Stimulated activated CD4-positive, alpha-beta T cell treated with anti-CD3 and anti-CD28 coated beads, Interleukin-1b, Interleukin-23, amount 100 ng/mL, for 24 hours (primary cell): ENCODE data around the gene PXDC1.
"Not testable (repeated sequence)": the region's sequence is repeated elsewhere in the genome, so short reads cannot be mapped to it uniquely, and the experiment has no call there.

Experiments used
- DNase-seq, 4 experiments: peaks; one replicate each; pipeline ENCODE4 v3.0.0-alpha.2; 2020; ENCODE audit warnings: low read depth in 4 of 4, low spot score in 1 of 4

The PXDC1 gene

DNA sequence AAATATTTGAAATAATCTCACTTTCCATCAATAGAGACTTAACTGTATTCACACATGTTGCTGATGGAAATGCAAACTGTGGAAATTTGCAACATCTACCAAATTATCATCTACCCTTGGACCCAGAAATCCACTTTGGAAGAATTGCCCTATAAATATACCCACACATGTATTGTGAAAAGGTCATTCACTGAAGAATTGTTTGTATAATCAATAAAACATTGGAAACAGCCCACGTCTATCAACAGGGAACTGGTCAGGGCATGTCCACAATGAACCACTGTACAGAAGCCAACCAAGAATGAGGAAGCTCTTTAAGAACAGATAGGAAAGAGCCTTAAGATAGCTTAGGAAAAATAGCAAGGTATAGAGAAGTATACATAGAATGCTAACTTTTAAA lies 36.2 kb downstream of the PXDC1 start:
- no peak for DNase-seq

DNA sequence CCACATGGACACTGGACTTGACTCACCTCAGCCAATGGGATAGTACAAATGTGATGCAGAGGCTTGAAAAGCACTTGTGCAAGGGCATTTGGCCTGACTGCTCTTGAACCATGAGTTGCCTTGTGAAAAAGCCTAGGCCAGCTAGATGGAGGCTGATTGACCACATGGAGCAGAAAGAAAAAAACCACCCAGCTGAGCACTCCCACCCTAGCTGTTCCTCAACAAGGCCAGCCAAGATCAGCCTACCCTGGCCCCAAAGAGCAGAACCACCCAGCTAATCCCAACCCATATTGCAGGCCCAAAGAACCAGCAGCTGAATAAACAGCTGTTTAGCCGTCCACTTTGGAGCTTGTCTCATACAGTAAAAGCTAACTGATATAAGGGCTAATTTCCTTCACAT lies 36.7 kb downstream of the PXDC1 start:
- no peak for DNase-seq

DNA sequence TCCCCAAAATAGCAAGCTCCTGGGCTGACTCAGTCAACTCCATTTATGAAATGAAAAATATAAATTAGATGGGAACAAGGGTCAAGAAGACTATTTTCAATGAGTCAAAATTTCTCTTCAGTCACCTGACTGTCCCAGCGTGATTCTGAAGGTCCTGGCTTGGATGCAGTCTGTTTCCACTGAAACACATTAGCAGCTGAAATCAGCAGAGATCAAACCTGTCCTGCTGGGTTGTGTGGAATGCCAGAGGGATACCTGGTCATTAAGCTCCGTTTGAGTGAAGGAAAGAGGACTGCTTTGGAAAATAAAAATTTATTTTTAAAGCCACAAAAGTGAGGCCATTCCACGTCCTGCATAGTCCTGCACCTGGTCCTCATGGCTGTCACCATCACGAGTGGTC lies 37.4 kb downstream of the PXDC1 start:
- no peak for DNase-seq

DNA sequence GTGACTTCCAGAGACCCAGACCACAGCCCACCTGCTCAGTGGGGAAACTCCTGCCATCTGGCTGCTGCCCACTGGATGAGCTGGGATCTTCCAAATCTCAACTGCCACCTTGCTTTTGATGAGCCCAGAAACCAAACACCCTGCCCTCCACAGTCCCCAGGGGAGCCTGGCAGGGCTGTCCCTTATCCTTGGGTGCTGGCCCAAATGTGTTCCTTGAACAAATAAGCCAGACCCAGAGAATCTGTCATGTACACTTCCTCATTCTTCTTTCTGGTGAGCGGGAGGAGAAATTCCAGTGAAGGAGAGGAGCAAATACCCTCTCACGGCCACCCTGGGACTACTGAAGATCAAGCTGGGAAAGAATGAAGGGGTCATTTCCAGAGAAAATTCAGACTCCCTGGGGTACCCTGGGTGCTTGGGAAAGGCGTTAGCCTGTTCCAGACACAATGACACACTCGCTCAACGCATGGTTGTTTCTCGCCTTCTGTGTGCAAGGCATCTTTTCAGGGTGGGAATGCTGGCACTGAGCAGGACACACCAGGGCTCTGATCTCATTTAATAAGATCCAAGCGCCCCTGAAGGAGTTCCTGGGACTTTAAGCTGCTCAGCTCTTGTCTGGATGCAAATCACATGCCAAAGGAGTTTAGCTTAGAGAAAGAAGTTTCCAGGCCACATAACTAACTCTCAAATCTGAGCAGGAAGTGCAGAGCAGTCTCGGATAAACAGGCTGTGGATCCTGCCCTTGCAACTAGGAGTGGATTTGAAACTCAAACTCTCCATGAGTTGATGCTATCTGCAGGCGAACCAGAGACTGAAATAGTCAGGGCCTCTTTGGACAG lies 38.5 kb downstream of the PXDC1 start:
- DNase-seq: no peak

DNA sequence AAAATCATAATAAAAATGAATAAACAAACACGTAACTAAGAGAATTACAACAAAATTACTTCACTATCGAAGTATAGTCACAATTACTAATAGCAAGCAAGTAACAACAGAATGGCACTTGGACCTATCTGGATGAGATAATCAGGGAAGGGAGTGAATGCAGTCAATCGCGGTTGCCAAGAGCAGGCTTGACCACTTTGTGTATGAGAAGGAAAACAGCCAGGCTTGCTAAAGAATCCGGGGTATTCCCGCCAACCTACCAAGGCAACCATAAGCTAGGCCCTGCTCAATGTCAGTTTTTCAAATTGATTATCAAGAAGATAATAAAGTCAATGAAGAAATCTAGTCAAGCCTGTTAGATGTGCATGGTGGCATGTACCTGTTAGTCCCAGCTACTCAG lies 39.7 kb downstream of the PXDC1 start:
- no peak for DNase-seq

DNA sequence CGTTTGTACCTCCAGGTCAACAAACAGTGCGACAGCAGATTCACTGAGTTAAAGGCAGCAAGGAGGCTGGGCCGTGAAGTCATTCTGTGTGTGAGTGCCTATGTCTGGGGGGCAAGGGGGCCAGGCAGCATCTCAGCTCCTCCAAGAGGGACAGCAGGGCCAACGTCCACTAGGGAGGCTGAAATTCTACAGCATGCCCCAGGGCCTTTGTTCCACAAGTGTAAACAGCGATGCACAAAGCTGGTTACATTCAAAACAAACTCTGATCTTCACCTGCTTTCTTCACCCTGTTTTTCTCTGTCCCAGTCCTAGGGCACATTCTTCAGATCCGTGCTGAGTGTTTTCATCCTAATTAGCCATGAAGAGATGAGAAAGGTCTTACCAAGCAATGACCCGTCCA lies 41.1 kb downstream of the PXDC1 start:
- no peak for DNase-seq

DNA sequence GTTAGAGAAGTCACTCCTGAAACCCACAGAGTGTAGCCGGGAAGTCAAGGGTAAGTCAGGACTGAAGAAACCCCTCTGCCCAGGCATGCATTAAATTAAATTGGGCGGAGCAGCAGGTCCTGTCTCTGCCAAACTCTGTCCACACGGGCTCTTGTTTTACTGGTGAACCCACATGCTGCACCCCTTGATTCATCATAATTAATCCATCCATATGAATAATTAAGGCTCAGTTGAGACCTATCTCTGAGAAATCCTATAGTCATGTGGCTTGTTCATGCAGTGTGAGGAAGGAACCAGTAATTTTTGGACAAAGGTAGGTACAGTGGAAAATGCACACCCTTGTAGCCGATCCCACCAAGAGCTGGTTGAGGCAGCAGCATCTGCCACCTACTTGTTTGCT lies 43.0 kb downstream of the PXDC1 start:
- DNase-seq: no peak

DNA sequence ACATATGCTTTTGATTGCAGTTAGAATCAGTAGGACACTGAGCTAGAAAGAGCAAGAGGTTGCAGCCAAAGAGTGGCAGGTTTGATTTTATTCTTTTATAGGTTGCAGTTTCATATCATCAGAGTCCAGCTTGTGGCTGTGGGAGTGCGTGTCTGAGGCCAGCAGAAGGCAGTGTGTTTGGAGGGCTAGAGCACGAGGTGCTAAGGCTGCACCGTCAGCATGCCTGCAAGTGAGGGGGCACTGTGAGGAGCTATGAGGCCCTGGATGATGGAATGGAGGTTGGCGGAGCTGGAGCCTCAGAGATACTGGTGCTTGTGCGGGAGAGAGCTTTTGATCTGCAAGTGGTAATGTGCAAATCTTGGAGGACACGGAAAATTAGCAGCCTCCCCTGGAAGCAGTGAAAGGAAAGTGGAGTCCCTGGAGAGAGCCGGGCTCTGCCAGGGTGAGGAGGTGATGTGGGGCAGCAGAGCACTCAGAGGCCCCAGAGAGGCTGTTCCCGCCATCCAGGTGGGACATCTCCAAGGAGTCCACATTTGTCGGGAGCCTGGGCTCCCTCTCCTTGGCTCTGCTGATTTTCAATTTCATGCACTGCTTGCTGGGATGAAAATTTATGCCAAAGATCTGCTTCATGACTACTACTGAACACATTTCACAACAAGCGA lies 43.6 kb downstream of the PXDC1 start:
- DNase-seq: no peak

DNA sequence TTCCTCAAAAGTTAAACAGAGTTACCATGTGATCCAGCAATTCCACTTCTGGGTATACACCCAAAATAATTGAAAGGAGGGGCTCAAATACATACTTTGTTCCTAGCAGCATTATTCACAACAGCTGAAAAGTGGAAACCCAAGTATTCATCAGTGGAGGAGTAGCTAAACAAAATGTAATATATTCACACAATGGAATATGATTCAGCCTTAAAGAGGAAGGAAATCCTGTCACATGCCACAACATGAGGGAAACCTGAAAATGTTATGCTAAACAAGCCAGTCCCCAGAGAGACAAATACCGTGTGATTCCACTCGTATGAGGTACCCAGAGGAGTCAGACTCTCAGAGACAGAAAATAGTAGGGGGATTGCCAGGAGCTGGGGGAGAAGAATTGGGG lies 44.5 kb downstream of the PXDC1 start:
- no peak for DNase-seq

DNA sequence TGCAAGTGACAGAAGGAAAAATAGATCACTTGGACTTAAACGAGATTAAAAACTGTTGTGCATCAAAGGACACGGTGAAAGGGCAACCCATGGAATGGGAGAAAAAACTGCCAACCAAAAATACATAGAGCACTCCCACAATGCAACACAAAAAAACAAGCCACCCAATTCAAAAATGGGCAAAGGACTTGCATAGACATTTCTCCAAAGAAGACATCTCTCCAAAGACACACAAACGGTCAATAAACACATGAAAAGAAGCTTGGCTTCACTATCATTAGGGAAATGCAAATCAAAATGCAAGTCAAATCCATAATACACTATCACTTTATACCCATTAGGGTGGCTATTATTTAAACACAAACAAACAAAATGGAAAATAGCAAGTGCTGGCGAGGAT lies 45.0 kb downstream of the PXDC1 start:
- no peak for DNase-seq

DNA sequence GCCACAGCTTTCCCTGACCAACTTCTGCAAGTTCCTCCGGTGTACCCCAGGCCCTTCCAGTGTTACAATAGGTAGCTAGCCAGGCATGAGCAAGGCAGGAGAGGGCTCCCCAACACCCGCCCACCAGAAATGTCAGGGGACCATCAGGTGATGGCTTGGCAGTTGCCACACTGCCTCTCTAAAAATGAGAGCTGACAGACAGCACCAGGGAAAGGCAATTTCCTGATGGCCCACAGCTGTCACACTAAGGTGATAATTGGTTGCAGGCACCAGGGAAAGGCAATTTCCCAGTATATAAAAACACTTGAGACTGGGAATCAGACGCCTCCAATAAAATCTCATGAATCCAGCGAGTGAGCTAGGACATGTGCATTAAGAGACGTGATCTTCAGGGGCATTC lies 49.9 kb downstream of the PXDC1 start:
- no peak for DNase-seq

DNA sequence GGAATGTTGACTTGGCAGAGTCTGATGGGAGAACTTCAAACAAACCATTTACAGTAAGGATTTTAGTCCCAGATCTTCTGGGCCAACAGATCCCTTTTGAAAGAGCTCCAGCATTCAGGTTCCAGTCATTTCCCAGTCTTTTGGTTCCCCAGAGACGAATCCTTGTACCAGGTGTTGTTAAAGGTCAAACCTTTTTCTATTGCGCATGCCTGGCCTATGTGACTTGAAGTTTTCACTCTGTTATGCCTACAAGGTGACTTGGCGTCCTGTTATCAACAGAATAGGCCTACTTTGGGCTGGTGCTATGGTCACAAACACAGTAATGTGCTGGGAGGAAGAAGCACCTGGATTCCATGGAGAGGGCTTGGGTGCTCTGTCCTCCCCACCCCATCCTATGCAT lies 52.3 kb downstream of the PXDC1 start:
- DNase-seq: no peak

DNA sequence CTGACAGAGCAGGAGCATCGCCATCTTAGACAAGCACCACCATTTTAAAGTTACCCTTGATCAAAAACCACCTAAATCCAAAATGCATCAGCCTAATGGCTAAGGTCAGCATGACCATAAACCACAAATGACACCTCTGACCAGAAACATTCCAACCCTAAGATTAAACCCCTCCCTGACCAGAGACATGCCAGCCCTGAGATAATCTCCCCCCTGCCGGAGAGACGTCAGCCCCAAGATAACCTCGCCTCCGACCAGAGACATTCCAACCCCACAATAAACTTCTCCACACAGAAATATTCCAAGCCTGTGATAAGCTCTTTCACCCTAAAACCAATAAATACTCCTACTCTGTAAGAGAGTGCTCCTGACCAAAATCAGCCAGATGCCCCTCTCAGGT lies 53.5 kb downstream of the PXDC1 start:
- DNase-seq: no peak

DNA sequence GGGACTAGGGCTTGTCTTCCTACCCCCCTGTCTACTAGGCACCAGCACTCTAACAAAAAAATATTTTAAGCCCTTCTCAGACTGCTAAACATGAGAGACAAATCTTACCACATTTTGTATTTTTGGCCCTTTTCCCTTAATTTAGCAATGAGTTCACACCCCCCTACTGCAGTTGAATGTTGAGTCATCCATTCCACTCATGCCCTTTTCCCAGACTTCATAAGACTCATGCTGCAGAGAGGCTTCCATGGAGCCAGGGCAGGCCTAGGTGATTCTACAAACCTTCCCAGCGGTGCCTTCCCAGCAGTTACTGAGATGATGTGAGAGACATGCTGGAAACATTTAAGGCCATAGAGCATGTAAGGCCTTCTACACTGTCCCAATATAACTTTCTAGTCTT lies 53.9 kb downstream of the PXDC1 start:
- DNase-seq: no peak

DNA sequence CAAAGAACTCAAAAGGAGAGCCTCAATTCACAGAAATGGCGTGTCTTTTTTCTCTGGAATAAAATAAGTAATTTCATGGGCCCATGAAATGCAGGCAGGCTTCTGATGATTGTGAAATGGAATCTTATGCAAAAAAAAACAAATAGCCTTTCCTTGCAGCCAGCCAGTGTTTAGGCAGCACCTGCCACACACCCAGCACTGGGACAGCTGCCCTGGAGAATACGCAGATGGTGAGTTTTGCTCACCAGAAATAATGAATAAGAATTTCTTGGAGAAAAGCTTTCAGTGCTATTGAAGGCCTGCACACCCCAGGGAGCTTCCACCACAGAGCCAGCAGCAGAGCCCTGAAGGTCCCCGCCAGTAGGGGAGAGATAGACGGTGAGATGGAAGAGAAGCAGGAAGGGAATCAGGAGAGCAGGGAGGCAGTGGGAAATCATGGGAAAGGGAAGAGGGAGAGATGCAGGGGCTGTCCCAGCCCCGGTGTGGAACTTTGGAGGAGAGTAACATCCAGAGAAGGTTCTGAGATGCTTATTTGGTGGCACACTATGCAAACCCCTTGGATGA lies 54.9 kb downstream of the PXDC1 start:
- DNase-seq: no peak

DNA sequence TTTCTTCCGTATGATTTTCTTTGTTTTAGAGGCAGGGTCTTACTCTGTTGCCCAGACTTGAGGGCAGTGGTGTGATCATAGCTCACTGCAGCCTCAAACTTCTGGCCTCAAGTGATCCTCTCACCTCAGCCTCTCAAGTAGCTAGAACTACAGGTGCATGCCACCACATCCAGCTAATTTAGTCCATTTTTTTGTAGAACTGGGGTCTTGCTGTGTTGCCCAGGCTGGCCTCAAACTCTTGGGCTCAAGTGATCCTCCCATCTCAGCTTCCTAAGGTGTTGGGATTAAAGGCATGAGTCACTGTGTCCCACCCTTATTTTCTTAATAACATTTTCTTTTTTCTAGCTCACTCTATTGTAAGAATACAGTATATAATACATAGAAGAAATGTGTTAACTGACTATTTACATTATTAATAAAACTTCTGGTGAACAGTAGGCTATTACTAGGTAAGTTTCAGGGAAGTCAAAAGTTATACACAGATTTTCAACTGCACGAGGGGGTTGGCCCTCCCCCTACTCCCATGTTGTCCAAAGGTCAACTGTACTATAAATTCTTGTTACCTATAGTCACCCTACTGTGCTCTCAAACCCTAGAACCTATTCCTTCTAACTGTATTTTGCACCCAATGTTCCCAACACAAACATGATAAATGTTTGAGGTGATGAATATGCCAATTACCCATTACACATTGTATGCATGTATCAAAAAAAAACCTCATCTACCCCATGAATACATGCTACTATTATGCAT lies 56.3 kb downstream of the PXDC1 start:
- DNase-seq: no peak

DNA sequence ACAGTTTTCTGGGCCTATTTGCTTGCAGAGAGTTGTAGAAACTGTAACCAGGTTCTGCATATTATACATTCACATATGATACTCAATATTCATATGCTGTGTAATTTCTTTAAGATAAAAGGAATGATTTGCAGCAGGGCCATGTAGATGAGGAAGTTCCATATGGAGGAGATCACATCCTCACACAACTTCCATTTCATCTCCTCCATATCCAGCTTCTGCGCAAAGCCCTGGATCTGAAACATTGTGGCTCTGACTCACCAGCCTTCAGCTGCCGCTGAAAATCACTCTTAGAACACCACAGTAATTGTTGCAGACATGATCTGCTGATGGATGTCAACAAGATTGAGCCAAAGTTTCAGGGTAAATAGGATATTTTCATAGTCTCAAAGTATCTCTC lies 57.7 kb downstream of the PXDC1 start:
- no peak for DNase-seq

DNA sequence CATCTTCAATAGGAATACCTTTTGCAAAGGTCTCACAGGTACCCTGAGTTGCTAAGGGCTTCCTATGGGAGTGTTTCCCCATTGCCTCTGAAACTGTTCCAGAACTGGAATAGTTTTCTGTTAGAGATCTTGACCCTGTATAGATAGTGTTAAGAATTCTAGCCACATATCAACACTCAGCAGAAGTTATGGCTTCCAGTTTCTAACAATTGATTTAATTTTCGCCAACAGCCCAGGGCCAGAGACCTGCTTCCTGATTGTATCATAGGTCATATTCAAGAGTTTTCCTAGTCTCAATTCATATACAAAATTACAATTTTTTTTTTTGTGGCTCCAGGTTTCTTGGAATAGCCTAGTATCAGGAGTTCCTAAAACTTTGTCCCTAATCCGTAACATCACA lies 61.0 kb downstream of the PXDC1 start:
- no peak for DNase-seq

DNA sequence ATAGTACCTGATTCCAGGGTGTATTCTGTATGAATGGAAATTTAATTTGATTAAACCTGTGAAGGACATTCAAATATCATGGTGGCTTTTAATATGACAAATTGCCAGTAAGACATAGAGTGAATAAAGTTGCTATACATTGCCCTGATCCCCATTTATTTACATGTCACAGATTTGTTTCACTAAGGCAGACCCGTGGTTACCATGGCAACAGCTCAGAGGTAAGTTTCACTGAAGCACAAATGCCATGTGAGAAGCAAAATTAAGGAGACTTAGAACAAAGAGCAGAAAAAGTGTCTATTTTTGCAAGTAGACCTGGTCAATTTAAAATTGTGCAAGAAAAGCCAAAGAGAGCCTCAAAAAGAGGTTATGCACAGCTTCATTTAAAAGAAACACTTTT lies 63.7 kb downstream of the PXDC1 start:
- DNase-seq: no peak

DNA sequence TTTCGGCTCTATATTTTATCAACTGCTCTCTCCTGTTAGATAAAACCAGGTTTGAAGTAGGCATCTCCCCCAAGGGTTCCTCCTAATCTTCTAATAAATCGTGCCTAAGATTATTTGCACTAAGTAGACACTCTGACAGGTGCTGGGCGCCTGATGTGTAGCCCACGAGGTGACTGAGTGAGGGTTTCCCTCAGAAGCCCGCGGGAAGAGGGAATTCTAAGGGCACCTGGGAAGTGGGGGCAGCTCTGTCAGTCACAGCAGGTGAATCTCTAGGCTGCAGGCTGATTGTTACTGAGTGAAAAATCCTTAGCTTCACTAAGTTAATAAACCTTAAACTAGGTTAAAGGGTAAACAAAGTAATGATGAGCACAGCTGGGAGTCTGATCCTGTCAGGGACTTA lies 68.2 kb downstream of the PXDC1 start:
- DNase-seq: no peak

DNA sequence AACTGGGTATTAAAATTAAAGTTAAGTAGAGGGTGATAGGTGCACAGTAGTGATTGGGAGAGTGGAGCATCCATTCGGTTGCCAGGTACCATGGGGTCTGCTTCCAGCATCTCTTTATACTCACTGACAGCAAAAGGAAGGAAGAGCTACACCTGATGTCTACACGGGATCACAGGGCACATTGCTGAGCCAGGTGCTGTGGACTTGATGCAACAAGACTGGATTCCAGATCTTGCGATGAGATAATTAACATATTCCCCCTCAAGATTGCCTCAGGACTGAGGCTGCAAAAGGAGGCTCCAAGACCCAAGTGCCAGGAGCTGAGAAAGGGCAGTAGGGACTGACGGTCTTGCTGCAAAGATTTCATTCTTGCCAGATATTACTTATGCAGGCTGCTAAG lies 72.6 kb downstream of the PXDC1 start:
- no peak for DNase-seq

DNA sequence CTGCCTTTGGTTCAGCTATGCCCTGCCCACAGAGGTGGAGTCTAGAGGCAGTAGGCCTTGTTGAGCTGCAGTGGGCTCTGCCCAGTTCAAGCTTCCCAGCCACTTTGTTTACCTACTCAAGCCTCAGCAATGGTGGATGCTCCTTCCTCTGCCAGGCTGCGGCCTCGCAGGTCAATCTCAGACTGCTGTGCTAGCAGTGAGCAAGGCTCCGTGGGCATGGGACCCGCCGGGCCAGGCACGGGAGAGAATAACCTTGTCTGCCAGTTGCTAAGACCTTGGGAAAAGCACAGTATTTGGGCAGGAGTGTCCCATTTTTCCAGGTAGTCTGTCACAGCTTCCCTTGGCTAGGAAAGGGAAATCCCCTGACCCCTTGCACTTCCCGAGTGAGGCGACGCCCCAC lies 73.8 kb downstream of the PXDC1 start:
- not testable (repeated sequence) for DNase-seq
